ENCODE results near the gene CCDC69. TPM values are rescaled to one million over a fixed set of nuclear protein-coding genes. Genes with fewer than 3 reads are reported as not detected.

The CCDC69 gene
- total and polyA plus RNA-seq, 2 of the 8 experiments (the other 6 are each of a cell fraction or from before 2014, with no cell fraction given) = 8.4 to 10.8 TPM

DNA sequence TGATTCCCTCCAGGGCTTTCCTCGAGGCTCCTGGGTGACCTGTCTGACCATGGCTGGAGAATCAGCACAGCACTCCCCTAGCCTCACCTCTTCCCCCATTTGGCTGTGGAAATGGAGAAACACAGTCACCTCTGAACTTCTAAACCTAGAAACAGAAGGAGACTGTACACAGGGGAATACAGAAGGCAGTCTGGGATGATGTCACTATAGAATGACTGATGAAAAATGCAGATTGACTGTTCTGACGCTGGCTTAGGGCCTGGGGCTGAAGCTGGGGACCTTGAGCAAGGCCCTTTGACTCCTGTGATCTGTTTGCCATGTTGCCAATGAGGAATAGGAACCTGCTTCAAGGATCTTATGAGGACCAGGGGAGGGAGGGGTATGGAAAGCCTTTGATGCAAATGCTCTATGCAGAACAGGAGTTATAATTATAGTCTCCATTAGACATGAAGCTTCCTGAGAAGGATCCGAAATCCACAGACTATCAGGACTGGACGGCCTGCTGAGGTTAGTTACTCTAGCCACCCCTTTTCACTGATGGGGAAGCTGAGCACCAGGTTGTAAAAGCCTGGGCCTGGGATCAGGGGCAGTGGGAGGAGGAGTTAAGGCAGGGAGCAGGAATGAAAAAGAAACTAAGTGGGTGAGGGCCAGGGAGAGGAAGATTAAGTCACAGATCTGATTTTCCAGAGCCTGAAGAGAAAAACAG is 41.9 kb downstream of the CCDC69 start:
- Histone ChIP-seq H3K27me3 (replicated peaks in 1 of 4; ENCODE audit: control insufficient read depth in 3 of 4, extremely low read depth in 1 of 4, insufficient read depth in 3 of 4, low read length in 3 of 4) (no peaks in the 10 kb centered on the region), H2AK5ac (ENCODE audit: low read depth, low read length) (no peak overlapping the region), H3K36me3 (ENCODE audit: control insufficient read depth in 2 of 4, insufficient read depth in 4 of 4, low read length in 3 of 4) (no peaks in the 10 kb centered on the region; a peak in 1 of 8 replicates), H4K8ac (ENCODE audit: extremely low read depth, insufficient read depth, low read length) (no peak overlapping the region), H3K27ac (ENCODE audit: low read depth, low read length) (no peak overlapping the region), H3K56ac (replicated peaks; ENCODE audit: insufficient read length, low read depth, low read length) (no peak overlapping the region), H2BK20ac (ENCODE audit: low read length) (no peak overlapping the region), H3K4me3 (ENCODE audit: extremely low read depth in 1 of 4, insufficient read depth in 2 of 4, low read depth in 3 of 4, low read length in 4 of 4) (no peak overlapping the region), H3K23ac (ENCODE audit: insufficient read length) (no peak overlapping the region), H3K9ac (replicated peaks in 1 of 4; ENCODE audit: extremely low read depth in 1 of 4, low read depth in 3 of 4, low read length in 3 of 4) (no peak overlapping the region), H4K91ac (replicated peaks; ENCODE audit: insufficient read length, low read length) (no peak overlapping the region), H2BK15ac (ENCODE audit: low read length) (no peak overlapping the region), H3K14ac (ENCODE audit: insufficient read length) (no peak overlapping the region), H3K9me3 (ENCODE audit: insufficient read depth in 2 of 2, low read depth in 1 of 2, low read length in 1 of 2) (no peaks in the 10 kb centered on the region), H2BK120ac (replicated peaks; ENCODE audit: low read depth, low read length) (no peak overlapping the region), H3K23me2 (ENCODE audit: low read depth, low read length) (no peaks in the 10 kb centered on the region), H3K79me1 (ENCODE audit: low read depth, low read length) (no peaks in the 10 kb centered on the region), H3K4me1 (replicated peaks in 1 of 4; ENCODE audit: control insufficient read depth in 3 of 4, insufficient read depth in 4 of 4, low read length in 3 of 4) (peaks cover 0 to 4% (median 2%) of the 10 kb centered on the region in 4 experiments; a peak in 3 of 7 replicates), H2BK12ac (ENCODE audit: low read depth, low read length) (no peak overlapping the region), H3K18ac (ENCODE audit: extremely low read depth, low read length) (no peak overlapping the region), H3K4ac (replicated peaks; ENCODE audit: insufficient read length, low read depth, low read length) (no peak overlapping the region), H3K4me2 (ENCODE audit: insufficient read depth in 1 of 2, low read depth in 2 of 2, low read length in 2 of 2) (no peak overlapping the region), H2AFZ (ENCODE audit: low read length) (no peak overlapping the region), H4K20me1 (replicated peaks in 1 of 2; ENCODE audit: control insufficient read depth in 1 of 2, insufficient read depth in 2 of 2, low read length in 2 of 2) (no peaks in the 10 kb centered on the region), H3K79me2 (ENCODE audit: control insufficient read depth in 1 of 2, insufficient read depth in 2 of 2, low read length in 2 of 2) (no peaks in the 10 kb centered on the region), H2BK5ac (ENCODE audit: low read depth, low read length) (no peak overlapping the region), H4K5ac (ENCODE audit: insufficient read length, low read depth, low read length) (no peak overlapping the region)
- no peak for DNase-seq (ENCODE audit: low read depth in 1 of 2, low spot score in 2 of 2)
- no peak for FAIRE-seq
- ChIA-PET POLR2A (ENCODE audit: partially characterized antibody) (no interaction called here), CTCF (ENCODE audit: partially characterized antibody) (interaction anchor here (0.5 to 2.3 kb wide), 11 partner anchors 9 to 622 kb away, joined by 3 to 7 read pairs (median 3); no protein-coding TSS in a partner anchor)
- 84% methylated on average over 4 of the region's 4 CpGs; no CpG with 5 or more reads in 1 of the 2 experiments for WGBS, 2 experiments (ENCODE audit: extremely low coverage in 1 of 2, insufficient coverage in 1 of 2, insufficient read length in 1 of 2, insufficient replicate concordance in 2 of 2, low coverage in 1 of 2, low lambda C conversion rate in 2 of 2, missing lambda C conversion rate in 1 of 2)
- TF ChIP-seq CBX8 (IDR thresholded peaks at IDR 0.05; ENCODE audit: borderline replicate concordance, low read depth, low read length) (no peak), RAD21 (IDR thresholded peaks at IDR 0.05 in 1 of 2, conservative IDR thresholded peaks at IDR 0.05 in 1 of 2; ENCODE audit: low read depth in 2 of 2, low read length in 2 of 2) (no peak), SUZ12 (IDR thresholded peaks at IDR 0.05; ENCODE audit: low read length) (no peak), PHF8 (conservative IDR thresholded peaks at IDR 0.05; ENCODE audit: low read depth, low read length) (no peak), CTBP2 (IDR thresholded peaks at IDR 0.05; ENCODE audit: borderline replicate concordance, insufficient read depth, insufficient read length, low read length) (no peak), SIX5 (IDR thresholded peaks at IDR 0.05; ENCODE audit: low read depth, low read length) (no peak)
- TF ChIP-seq, protein P1, sequence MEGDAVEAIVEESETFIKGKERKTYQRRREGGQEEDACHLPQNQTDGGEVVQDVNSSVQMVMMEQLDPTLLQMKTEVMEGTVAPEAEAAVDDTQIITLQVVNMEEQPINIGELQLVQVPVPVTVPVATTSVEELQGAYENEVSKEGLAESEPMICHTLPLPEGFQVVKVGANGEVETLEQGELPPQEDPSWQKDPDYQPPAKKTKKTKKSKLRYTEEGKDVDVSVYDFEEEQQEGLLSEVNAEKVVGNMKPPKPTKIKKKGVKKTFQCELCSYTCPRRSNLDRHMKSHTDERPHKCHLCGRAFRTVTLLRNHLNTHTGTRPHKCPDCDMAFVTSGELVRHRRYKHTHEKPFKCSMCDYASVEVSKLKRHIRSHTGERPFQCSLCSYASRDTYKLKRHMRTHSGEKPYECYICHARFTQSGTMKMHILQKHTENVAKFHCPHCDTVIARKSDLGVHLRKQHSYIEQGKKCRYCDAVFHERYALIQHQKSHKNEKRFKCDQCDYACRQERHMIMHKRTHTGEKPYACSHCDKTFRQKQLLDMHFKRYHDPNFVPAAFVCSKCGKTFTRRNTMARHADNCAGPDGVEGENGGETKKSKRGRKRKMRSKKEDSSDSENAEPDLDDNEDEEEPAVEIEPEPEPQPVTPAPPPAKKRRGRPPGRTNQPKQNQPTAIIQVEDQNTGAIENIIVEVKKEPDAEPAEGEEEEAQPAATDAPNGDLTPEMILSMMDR (IDR thresholded peaks at IDR 0.05; ENCODE audit: control extremely low read depth in 1 of 3, insufficient read depth in 1 of 3, low read depth in 1 of 3, low read length in 3 of 3) = no peak
- TF ChIP-seq, protein P2, sequence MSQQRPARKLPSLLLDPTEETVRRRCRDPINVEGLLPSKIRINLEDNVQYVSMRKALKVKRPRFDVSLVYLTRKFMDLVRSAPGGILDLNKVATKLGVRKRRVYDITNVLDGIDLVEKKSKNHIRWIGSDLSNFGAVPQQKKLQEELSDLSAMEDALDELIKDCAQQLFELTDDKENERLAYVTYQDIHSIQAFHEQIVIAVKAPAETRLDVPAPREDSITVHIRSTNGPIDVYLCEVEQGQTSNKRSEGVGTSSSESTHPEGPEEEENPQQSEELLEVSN (IDR thresholded peaks at IDR 0.05) = no peak
